HG02798 (cell line): ENCODE data around the gene SIK3.
A peak's percentile ranks its signal among the peaks of the same experiment; 100 is the strongest.
"Not testable (repeated sequence)": the region's sequence is repeated elsewhere in the genome, so short reads cannot be mapped to it uniquely, and the experiment has no call there.

Experiments
- ATAC-seq: cut with Tn5 transposase; IDR thresholded peaks from one replicate; pipeline ENCODE4 v1.9.1; 2021; ENCODE audit warnings: mild to moderate bottlenecking; ENCODE audit not compliant: unreplicated experiment, poor library complexity

The SIK3 gene

GRCh38 chr11:117098269-117099232 lies at the start of gene SIK3:
Gene SIK3, minus strand, starts transcription at chr11:117098428. Its CDS starts 13 bp downstream, at chr11:117098415.
- peak; percentile 88 for ATAC-seq

DNA sequence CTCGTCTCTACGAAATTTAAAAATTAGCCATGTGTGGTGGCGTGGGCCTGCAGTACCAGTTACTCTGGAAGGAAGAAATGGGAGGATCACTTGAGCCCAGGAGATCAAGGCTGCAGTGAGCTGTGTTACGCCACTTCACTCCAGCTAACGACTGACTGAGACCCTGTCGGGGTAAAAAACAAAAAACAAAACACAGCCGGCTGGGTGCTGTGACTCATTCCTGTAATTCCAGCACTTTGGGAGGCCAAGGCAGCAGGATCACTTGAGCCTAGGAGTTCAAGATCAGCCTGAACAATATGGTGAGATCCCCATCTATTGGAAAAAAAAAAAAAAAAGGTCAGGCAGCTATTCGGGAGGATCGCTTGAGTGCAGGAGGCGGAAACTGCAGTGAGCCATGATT lies 48.3 kb upstream of the SIK3 start:
- ATAC-seq = no peak

- ATAC-seq = no peak
These were observed 47.1 kb upstream of the SIK3 start for GRCh38 chr11:117145393-117145761.

GRCh38 chr11:117144477-117145392 lies 46.5 kb upstream of the SIK3 start:
- ATAC-seq = peak; percentile 52

DNA sequence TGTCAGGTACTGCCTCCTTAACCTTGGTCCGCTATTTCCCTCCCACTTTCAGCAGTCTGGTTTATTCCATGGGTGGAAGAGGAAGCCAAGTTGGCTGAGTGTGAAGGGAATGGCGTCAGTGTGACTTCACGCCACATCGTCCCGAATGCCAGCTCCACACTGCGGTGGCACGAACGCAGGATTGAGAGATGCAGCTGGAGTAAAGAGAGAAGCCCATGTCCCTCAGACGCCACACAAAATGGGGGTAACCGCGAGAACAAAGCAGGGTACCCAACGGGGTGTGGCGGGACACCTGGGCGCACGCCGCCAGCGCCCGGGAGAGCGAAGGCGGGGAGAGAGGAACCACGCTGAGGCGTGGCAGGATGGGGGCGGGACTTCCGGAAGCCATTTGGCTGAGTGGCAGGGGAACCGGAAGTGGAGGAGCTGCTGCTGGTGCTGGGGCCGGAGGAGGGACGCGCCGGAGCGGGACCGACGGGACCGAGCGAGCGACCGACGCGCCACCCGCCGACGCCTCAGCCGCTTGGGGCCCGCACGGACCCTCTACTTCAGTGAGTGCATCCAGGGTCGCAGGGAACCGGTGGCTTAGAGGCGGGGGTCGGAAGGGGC lies 45.7 kb upstream of the SIK3 start, which contains the start of gene PAFAH1B2:
Gene PAFAH1B2, plus strand, starts transcription at position 417 of the 606 bp plus-strand sequence. CDS start 8,161 bp downstream, outside the sequence.
- peak; percentile 98 for ATAC-seq

DNA sequence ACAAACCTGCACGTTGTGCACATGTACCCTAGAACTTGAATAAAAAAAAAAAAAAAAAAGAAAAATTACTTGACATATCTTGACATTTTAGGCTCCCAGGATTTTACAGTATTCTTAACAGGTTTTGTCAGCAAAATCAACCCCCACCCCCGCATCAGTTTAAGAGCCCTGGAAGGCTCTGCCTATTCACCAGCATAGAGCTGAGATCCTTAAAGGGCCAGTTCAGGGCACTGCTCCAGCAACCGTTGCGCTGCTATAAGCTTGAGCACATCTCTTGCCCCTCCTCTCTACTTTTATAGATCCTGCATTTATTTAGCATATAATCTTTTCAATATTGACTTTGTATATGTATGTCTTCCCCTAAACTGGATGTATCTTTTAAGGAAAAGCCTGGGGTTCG lies 45.2 kb upstream of the SIK3 start:
- ATAC-seq = no peak

DNA sequence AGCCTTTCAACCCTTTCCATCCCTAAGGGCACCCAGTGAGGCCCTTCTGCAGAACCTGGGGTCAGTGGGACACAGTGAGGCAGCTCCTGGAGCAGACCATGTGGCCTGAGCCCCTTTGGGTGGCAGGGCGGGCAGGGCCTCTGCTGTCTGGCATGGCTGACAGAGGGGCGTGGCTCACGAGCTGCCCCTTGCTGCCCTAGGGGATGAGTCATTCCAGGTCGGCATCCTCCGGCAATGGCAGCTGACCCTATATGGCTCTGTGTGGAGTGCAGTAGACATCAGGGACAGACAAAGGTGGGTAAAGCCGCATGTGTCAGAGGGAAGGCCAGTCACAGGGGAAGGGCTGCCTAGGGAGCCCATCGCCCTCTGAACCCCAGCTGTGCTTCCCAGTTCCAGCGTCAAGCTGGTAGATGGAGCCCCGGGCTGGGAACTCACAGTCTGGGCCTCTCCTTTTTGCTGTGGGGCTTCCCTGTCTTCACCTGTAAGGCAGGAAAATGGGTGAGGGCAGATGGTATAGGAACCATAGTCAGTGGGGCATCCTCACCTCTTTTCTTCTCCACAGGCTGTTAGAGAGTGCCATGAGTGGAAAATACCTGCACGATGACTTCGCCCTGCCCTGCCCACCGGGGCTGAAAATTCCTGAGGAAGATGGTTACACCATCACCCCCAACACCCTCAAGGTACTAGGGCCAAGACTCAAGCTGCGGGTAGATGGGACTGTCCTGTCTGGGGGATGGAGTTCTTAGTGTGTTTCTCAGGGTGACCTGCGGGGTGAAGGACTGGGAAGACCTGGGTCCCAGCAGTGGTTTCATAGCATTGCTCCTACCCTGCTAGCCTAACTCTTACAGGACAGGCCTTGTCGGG lies 39.2 kb upstream of the SIK3 start:
- not testable (repeated sequence) for ATAC-seq

DNA sequence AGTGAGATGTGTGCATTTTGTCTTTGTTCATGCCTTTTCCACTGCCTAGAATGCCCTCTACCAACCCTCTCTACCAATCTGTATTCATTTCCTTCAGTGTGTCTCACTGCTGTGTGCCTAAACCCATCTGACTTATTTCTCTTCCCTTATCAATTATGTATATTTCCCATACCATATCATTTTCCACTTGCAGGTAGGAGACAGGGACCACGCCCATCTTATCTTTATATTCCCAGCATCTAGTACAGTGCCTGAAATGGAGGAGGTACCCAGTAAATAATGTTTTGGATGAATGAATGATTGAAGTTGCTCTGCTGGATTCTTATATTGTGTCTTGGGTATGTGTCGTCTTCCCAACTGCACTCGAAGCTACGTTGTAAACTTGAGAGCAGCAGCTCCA lies 36.8 kb upstream of the SIK3 start:
- not testable (repeated sequence) for ATAC-seq

DNA sequence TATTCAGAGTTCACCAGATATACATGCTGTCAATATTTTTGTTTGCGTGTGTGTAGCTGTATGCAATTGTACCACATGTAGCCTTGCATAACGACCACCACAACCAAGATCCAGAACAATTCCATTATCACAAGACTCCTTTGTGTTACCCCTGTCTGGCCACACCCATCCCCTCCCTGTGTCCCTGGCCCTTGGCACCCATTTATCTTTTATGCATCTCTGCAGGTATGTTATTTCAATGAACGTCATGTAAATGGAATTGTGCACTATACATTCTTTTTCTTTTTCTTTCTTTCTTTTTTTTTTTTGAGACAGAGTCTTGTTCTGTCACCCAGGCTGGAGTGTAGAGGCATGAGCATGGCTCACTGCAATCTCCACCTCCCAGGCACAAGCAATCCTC lies 36.2 kb upstream of the SIK3 start:
- no peak for ATAC-seq

GRCh38 chr11:117130879-117131278 lies 32.7 kb upstream of the SIK3 start:
- no peak for ATAC-seq

- ATAC-seq = not testable (repeated sequence)
These were observed 32.2 kb upstream of the SIK3 start for GRCh38 chr11:117130396-117130795.

- no peak for ATAC-seq
These were observed 30.1 kb upstream of the SIK3 start for GRCh38 chr11:117128289-117128688.

GRCh38 chr11:117127171-117127901 lies 29.1 kb upstream of the SIK3 start:
- ATAC-seq = no peak

- no peak for ATAC-seq
These were observed 28.2 kb upstream of the SIK3 start for GRCh38 chr11:117126223-117126965.

DNA sequence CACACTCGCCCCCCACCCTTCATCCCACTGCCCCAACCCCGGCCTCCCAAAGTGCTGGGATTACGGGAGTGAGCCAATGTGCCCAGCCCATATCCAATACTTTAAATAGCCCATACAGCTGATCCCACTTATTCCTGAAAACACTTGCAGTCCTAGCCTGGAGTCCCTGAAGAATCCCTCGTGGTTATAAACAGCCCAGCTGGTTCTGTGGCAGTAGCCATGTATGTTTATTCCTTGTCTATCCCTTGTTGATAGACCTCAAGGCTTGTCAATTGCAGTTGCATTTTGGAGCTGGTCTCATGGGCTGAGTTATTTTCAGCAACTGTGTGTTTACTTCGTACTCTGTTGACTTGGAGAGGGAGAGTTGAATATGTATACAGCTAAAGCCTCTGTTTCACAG lies 24.3 kb upstream of the SIK3 start:
- ATAC-seq = no peak

- ATAC-seq = no peak
These were observed 22.9 kb upstream of the SIK3 start for GRCh38 chr11:117121176-117121575.

DNA sequence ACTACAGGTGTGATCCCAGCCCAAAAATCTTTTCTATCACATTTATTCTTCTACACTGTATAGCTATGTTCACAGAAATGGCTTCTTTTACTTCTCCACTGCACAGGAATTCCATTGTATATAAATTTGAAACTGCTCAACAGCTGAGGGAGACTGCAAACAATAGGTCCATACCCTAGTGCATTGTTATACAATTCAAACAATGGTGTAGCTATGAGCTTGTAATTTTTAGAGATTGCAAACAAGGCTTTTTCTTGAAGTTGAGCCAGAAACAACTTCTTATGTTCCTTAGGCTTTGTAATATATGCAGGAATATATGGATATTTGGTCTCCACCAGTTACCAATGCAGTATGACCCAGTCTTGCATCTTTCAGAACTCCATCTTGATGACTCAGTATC lies 19.5 kb upstream of the SIK3 start:
- ATAC-seq = no peak

- not testable (repeated sequence) for ATAC-seq
These were observed 14.7 kb upstream of the SIK3 start for GRCh38 chr11:117112939-117113338.
